Measurements from ENCODE around the gene ADGRL4.
"Not testable (repeated sequence)": the region's sequence is repeated elsewhere in the genome, so short reads cannot be mapped to it uniquely, and the experiment has no call there.

Gene ADGRL4

GRCh38 chr1:79006564-79006963 is at the start of gene ADGRL4:
Gene ADGRL4 (minus strand): TSS chr1:79006730. CDS start chr1:79006654, 76 bp downstream.
- DNase-seq = no peak

GRCh38 chr1:79055856-79056255 is 49.3 kb upstream of the ADGRL4 start:
- no peak for DNase-seq

- DNase-seq = no peak
These were observed 46.4 kb upstream of the ADGRL4 start for GRCh38 chr1:79052829-79053449.

- no peak for DNase-seq
These were observed 38.6 kb upstream of the ADGRL4 start for GRCh38 chr1:79044974-79045650.

- DNase-seq = no peak
These were observed 37.0 kb upstream of the ADGRL4 start for GRCh38 chr1:79043506-79043905.

- no peak for DNase-seq
These were observed 36.0 kb upstream of the ADGRL4 start for GRCh38 chr1:79042539-79042938.

- no peak for DNase-seq
These were observed 35.6 kb upstream of the ADGRL4 start for GRCh38 chr1:79042117-79042516.

- no peak for DNase-seq
These were observed 35.1 kb upstream of the ADGRL4 start for GRCh38 chr1:79041666-79042065.

- no peak for DNase-seq
These were observed 34.0 kb upstream of the ADGRL4 start for GRCh38 chr1:79040424-79041082.

- DNase-seq = no peak
These were observed 30.6 kb upstream of the ADGRL4 start for GRCh38 chr1:79037085-79037484.

- DNase-seq = no peak
These were observed 6.0 kb upstream of the ADGRL4 start for GRCh38 chr1:79012500-79012899.

GRCh38 chr1:79010589-79010988 is 4.1 kb upstream of the ADGRL4 start:
- no peak for DNase-seq

- no peak for DNase-seq
These were observed 585 bp downstream of the ADGRL4 start for GRCh38 chr1:79005945-79006344.

GRCh38 chr1:79004916-79005315 is 1.6 kb downstream of the ADGRL4 start:
- DNase-seq = no peak

GRCh38 chr1:78996791-78997190 is 9.7 kb downstream of the ADGRL4 start:
- no peak for DNase-seq

GRCh38 chr1:78987042-78987441 is 19.5 kb downstream of the ADGRL4 start:
- DNase-seq = no peak

GRCh38 chr1:78980511-78980910 is 26.0 kb downstream of the ADGRL4 start:
- no peak for DNase-seq

- no peak for DNase-seq
These were observed 33.8 kb downstream of the ADGRL4 start for GRCh38 chr1:78972723-78973122.

GRCh38 chr1:78967091-78967490 is 39.4 kb downstream of the ADGRL4 start:
- not testable (repeated sequence) for DNase-seq

GRCh38 chr1:78958711-78959110 is 47.8 kb downstream of the ADGRL4 start:
- no peak for DNase-seq

- no peak for DNase-seq
These were observed 55.7 kb downstream of the ADGRL4 start for GRCh38 chr1:78950826-78951225.

GRCh38 chr1:78949227-78949626 is 57.3 kb downstream of the ADGRL4 start:
- no peak for DNase-seq

GRCh38 chr1:78919150-78919549 is 87.4 kb downstream of the ADGRL4 start:
- DNase-seq = no peak

- DNase-seq = no peak
These were observed 88.4 kb downstream of the ADGRL4 start for GRCh38 chr1:78918157-78918556.
